ENCODE measurements around the gene HDAC9.

Gene HDAC9

DNA sequence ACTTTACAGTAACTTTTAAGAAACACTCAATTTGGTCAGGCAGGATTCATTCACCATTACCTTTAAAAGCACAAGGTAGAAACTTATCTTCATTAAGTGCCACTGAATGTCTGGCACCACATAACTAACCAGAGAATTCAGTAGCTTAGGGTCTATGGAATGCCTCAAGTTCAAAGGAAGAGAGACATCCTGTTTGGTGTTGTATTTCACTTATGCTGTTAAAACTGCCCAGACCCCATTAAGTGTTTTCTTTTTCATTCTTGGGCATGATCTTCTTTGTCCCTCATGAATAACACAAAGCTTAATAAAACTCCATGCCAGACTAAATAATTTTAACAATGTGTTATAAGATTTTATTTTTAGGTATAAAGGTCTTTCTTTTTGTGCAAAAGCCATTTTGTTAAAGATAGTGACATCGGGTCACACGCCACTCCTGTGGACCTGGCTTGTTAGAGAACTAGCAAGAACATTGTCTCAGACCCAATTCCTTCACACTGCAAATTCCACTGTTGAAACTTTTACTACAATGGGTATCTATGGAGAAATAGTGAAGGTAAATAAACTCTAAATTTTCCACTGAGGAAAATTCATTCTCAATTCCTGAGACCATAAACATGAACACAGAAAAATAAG lies 400.9 kb downstream of the HDAC9 start:
- TF ChIP-seq CTCF (IDR thresholded peaks at IDR 0.05; ENCODE audit: control insufficient read depth, insufficient read depth, low read depth, low read length, missing control alignments): no peak
- DNase-seq (ENCODE audit: low read depth): no peak

DNA sequence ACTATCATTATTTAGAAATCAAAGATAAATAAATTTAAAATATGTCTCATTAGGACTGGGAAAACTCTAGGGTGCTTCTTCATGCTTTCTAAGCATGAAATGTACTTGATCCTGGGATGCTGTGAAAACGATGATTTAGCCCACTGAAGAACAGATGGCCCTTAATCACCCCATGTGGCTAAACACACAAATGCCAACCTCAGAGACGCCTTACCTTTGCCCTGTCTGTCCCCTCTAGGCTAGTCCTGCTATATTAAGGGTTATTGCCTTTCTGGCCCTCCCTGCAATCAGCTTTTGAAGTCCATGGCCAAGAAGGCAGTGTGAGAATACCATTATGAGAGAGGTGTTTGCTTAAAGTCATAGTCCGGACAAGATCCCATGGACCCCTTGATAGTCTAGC lies 404.7 kb downstream of the HDAC9 start:
- DNase-seq (ENCODE audit: low read depth): no peak
- TF ChIP-seq CTCF (IDR thresholded peaks at IDR 0.05; ENCODE audit: control insufficient read depth, insufficient read depth, low read depth, low read length, missing control alignments): no peak
- no peak overlapping the region for H3K4me3 ChIP-seq (ENCODE audit: control insufficient read depth, low read depth, low read length)

More for the DNA sequence above, 400.9 kb downstream of the HDAC9 start:
- no peak overlapping the region for H3K4me3 ChIP-seq (ENCODE audit: control insufficient read depth, low read depth, low read length)

- no peak for TF ChIP-seq CTCF (IDR thresholded peaks at IDR 0.05; ENCODE audit: control insufficient read depth, insufficient read depth, low read depth, low read length, missing control alignments)
- DNase-seq (ENCODE audit: low read depth): no peak
Observed at GRCh38 chr7:18900803-18901202, 405.3 kb downstream of the HDAC9 start.

DNA sequence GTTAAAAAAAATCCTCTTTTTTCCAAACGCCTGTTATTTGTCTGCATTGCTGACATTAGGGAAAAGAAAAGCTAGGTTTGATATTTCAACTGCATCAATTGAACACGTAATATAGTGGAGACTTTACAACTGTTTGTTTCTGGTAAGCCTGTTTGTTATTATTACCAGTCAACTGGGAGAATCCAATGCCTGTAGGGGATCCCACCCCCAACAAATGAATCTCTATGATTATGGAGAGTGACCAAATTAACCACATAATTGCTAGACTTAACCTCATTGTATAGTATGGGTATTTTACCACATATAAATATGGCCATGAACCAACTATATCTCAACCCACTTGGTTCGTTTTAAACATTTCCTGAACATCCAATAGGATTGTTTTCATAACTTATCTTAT lies 405.8 kb downstream of the HDAC9 start:
- TF ChIP-seq CTCF (IDR thresholded peaks at IDR 0.05; ENCODE audit: control insufficient read depth, insufficient read depth, low read depth, low read length, missing control alignments): no peak
- no peak for DNase-seq (ENCODE audit: low read depth)
- H3K4me3 ChIP-seq (ENCODE audit: control insufficient read depth, low read depth, low read length): no peak overlapping the region

More at GRCh38 chr7:18900803-18901202, 405.3 kb downstream of the HDAC9 start:
- H3K4me3 ChIP-seq (ENCODE audit: control insufficient read depth, low read depth, low read length): no peak overlapping the region

DNA sequence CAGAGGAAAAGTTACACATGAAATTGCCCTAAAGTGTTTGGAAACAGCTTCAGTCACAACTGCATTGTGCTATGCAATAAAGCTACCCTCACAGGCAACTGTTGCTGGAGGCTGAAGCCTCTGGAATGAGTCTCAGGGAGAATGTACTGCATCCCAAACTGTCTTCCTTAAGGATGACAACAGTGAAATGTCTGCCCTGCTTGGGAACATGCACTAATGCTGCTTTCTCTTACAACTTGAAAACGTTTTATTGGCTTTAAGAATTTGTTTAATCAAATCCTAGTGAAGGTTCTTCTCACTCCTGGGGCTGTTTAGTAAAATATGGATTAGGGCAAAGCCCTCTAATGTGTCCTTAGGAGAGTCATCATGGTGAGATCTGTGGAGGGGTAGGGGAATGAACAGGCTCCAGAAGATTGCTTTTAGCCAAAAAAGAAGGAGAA lies 406.5 kb downstream of the HDAC9 start:
- no peak overlapping the region for H3K4me3 ChIP-seq (ENCODE audit: control insufficient read depth, low read depth, low read length)
- TF ChIP-seq CTCF (IDR thresholded peaks at IDR 0.05; ENCODE audit: control insufficient read depth, insufficient read depth, low read depth, low read length, missing control alignments): no peak
- DNase-seq (ENCODE audit: low read depth): no peak

DNA sequence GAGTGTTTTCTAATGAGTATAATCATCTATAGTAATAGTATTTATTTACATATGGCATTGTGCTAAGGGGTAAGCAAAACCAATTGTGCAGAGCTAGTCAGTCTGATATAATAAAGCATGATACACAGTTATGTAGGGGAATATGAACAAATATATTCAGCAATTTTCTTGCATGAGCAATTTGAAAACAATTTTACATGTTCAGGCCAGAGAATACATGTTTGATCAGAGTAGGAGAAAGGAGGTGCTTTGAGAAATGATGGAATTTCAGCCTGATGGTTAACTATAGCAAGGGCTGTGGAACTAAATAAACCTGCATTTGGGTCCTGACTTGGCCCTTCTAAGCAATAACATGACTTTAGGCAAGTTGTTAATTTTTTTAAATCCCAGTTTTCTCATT lies 407.3 kb downstream of the HDAC9 start:
- no peak for DNase-seq (ENCODE audit: low read depth)
- no peak overlapping the region for H3K4me3 ChIP-seq (ENCODE audit: control insufficient read depth, low read depth, low read length)
- no peak for TF ChIP-seq CTCF (IDR thresholded peaks at IDR 0.05; ENCODE audit: control insufficient read depth, insufficient read depth, low read depth, low read length, missing control alignments)
